ENCODE results near the gene NOC4L.
"Not testable (repeated sequence)": the region's sequence is repeated elsewhere in the genome, so short reads cannot be mapped to it uniquely, and the experiment has no call there.

The NOC4L gene

GRCh38 chr12:132144810-132145168 lies 532 bp downstream of the NOC4L start:
- DNase-seq: peak; percentile 15

- DNase-seq: no peak
Measured at GRCh38 chr12:132145334-132145733, 1.1 kb downstream of the NOC4L start.

- no peak for DNase-seq
Measured at GRCh38 chr12:132146098-132146497, 1.8 kb downstream of the NOC4L start.

- DNase-seq: no peak
Measured at GRCh38 chr12:132146772-132147422, 2.6 kb downstream of the NOC4L start.

GRCh38 chr12:132147423-132148367 lies 3.4 kb downstream of the NOC4L start:
- DNase-seq: no peak

- DNase-seq: no peak
Measured at GRCh38 chr12:132148368-132149045, 4.2 kb downstream of the NOC4L start.

- DNase-seq: not testable (repeated sequence)
Measured at GRCh38 chr12:132149526-132149925, 5.3 kb downstream of the NOC4L start.

GRCh38 chr12:132150780-132151144 lies 6.5 kb downstream of the NOC4L start:
- no peak for DNase-seq

GRCh38 chr12:132151145-132151765 lies 7.0 kb downstream of the NOC4L start:
- DNase-seq: no peak

GRCh38 chr12:132151766-132152410 lies 7.6 kb downstream of the NOC4L start:
- DNase-seq: no peak

GRCh38 chr12:132152411-132152821 lies 8.2 kb downstream of the NOC4L start:
- no peak for DNase-seq

GRCh38 chr12:132152953-132153352 lies 8.7 kb downstream of the NOC4L start:
- DNase-seq: no peak

- DNase-seq: peak; percentile 74
Measured at GRCh38 chr12:132153501-132154340, 9.5 kb downstream of the NOC4L start.

- DNase-seq: no peak
Measured at GRCh38 chr12:132154341-132154761, 10.1 kb downstream of the NOC4L start.

GRCh38 chr12:132154941-132155770 lies 10.9 kb downstream of the NOC4L start:
- no peak for DNase-seq

GRCh38 chr12:132155771-132156572 lies 11.7 kb downstream of the NOC4L start:
- DNase-seq: no peak

GRCh38 chr12:132156573-132157325 lies 12.5 kb downstream of the NOC4L start:
- no peak for DNase-seq

- DNase-seq: no peak
Measured at GRCh38 chr12:132157733-132158409, 13.6 kb downstream of the NOC4L start.

All from CD4-positive, alpha-beta T cell treated with Interleukin-21 for 1 hour (primary cell).